Stimulated activated CD4-positive, alpha-beta T cell treated with anti-CD3 and anti-CD28 coated beads, Interleukin-1b, Interleukin-23, amount 100 ng/mL, for 24 hours (primary cell): ENCODE measurements around the gene ADH7.
"Not testable (repeated sequence)": the region's sequence is repeated elsewhere in the genome, so short reads cannot be mapped to it uniquely, and the experiment has no call there.

Experiments
- DNase-seq, 4 experiments: peaks; one replicate each; pipeline ENCODE4 v3.0.0-alpha.2; 2020; ENCODE audit warnings: low read depth in 4 of 4, low spot score in 1 of 4

ADH7 gene

DNA sequence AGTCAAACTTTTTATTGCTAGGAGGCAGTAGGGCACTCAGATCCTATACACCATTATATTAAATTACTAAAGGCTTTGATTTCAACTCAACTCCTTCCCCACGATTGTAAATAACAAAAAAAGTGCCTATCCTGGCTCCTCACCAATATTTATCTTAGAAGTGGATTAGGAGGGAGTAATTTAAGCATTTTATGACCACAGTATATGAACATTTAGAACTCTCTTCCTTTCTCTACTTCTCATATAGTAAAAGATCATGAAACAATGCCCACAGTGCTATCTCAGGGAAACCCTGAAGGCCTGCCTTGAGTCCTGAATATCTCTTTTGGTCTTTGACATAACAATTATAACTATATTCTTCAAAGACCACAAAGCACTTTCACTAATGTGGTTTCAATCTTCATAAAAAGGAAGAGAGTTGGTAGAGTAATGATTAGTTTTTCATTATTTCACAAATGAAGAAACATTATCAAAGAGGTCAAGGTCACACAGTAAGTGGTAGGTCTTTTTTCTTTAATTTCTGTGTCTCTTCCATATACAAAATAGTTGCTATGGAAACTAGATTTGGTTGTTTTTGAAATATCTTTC, 53.5 kb downstream of the ADH7 start:
- no peak for DNase-seq

DNA sequence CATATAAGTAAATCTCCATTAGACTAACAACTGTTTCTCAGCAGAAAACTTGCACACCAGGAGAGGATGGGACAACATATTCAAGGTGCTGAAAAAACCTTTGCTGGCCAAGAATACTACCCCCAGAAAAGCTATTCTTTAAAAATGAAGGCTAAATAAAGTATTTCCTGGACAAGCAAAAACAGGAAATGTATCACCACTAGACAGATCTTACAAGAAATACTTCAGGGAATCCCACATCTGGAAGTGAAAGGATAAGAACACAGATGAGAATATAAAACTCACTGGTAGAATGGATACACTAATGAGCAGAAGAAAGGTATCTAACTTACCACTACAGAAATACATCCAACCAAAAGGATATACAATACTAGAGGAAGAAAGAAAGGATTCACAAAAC, 55.6 kb downstream of the ADH7 start:
- no peak for DNase-seq

DNA sequence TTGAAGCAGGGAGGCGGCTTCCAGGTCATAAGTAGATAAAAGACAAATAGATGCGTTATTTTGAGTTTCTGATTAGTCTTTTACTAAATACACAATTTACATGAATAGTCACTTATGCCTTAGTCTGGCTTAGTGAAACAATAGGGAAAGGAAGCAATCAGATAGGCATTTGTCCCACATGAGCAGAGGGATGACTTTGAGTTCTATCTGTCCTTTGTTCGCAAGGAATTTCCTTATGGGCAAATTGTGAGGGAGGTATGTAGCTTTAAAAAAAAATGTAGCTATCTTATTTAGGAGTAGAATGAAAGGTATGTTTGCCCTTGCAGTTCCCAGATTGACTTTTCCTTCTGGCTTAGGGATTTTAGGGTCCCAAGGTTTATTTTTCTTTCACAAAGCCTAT, 56.3 kb downstream of the ADH7 start:
- no peak for DNase-seq

DNA sequence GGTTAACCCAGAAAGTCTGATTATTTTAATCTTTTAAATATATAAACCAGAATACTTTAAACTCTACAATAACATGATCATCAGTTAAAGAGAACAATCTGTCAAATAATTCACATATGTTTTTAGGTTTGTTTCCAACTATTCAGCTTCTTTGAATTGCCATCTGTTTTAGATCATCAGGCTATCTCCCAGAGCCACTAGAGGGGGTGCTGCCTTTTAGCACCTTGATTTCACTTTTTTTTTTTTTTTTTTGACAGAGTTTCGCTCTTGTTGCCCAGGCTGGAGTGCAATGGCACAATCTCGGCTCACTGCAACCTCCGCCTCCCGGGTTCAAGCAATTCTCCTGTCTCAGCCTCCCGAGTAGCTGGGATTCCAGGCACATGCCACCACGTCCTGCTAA, 57.8 kb downstream of the ADH7 start:
- DNase-seq, result not testable (repeated sequence)

DNA sequence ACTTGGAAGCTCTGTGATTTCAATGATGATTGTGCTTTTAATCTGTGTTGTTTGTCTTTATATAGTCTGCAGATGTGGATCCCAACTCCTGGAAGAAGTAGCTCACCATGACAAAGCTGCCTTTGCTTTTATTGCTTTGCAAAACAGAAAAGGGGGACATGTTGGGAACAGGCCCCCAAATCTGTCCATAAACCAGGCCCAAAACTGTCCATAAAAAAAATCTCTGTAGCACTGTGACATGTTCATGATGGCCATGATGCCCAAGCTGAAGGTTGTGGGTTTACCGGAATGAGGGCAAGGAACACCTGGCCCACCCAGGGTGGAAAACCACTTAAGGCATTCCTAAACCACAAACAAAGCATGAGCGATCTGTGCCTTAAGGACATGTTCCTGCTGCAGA, 62.7 kb downstream of the ADH7 start:
- DNase-seq, result not testable (repeated sequence)

DNA sequence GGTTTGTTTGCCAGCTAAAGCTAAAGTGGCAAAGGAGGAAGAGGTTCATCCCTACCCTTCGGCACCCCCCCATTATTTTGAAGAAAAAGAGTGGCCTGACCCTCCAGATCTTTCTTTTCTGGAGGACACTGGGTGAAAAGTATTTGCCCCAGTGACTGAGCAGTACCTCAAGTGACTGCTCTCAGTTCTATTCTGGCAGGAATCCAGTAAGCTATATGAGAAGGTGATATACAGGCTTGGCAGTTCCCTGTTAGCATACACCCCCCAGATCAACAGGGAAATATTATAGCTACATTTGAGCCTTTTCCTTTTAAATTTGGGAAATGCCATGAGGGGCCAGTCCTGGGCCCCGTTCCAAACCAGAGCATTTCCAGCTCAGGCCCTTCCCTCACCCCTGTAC, 67.3 kb downstream of the ADH7 start:
- not testable (repeated sequence) for DNase-seq

DNA sequence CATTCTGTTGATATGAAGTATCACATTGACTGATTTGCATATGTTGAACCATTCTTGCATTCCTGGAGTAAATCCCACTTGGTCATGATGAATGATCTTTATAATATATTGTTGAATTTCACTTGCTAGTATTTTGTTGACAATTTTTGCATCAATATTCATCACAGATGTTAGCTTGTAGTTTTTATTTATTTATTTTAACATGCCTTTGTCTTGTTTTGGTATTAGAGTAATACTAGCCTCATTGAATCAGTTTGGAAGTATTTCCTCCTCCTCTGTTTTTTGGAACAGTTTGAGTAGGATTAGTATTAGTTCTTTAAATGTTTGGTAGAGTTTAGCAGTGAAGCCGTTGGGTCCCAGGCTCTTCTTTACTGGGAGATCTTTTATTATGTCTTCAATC, 68.7 kb downstream of the ADH7 start:
- no peak for DNase-seq

DNA sequence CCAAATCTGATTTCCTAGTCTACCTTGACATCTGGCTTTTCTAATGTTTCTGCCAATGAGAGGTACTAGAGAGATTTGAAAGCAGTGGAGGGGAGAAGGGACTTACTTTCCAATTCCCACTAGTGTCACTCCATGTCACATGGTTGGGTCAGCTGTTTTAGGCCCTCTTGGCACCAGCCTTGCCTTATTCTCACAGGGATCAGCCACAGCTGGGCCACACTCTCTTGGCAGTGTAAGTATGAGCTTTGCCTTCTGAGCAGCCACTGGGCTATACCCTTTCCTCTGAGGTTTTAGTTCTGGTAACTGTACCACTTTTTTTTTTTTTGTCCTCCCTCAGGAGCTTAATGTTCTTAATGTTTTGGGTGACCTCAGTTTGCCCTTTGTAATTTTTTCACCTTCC, 72.4 kb downstream of the ADH7 start:
- DNase-seq, result no peak
